ENCODE data around the gene XAB2.
A peak's percentile ranks its signal among the peaks of the same experiment; 100 is the strongest.

Gene XAB2

DNA sequence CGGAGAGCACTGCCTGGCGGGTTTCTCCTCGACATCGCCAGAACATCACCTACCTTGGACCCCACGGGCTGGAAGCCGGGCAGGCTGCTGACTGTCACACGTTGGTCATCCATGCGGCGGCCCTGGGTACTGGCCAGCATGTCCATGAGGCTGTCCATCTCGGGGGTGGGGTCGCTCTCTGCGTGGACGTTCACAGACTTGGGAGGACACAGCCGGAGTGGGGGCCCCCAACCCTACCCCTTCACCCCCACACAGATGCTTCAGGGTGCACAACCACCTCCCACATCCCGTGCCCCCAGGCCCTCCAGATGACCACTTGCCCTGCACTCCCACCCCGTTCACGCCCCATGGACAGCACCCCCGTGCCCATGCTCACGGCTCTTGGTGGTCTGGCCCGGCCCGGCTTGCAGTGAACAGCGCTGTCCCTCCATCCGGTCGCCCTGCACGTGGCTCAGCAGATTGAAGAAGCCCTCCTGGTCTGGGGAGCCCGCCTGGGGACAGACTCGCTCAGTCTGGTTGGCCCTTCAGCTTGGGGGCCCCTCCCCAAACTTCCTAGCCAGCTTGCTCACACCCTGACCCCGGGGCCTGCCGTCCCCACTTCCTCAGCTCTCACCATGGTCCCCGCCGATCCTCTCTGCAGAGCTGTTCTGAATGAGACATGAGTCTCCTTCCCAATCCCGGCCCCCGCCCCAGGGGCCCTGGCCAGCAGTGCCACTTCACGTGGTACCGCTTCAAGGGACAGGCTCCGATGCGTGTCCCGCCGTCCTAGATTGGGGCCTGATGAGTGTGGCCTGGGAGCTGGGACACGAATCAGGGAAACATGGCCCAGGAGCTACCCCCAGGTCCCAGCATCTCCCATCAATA is 3.2 kb upstream of the XAB2 start:
- DNase-seq (ENCODE audit: low spot score), result no peak

DNA sequence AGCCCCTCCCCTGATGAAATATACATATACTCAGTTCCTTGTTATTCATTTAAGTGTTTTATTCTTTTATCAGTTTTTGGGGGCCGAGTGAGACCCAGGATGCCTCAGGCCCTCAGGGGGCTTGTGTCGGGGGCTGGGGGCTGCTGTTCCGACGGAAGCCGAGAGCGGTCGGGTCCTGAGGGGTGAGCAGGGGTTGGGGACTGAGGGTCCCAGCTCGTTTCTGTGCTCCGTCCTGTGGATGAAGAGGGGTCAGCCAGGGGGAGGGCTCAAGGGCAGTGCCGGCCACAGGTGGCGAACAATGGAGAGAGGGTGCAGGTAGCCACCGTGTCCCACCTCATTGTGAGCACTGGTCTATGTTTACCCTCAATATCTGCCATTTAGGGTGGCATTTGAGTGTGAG is 2.2 kb upstream of the XAB2 start:
- no peak for DNase-seq (ENCODE audit: low spot score)

DNA sequence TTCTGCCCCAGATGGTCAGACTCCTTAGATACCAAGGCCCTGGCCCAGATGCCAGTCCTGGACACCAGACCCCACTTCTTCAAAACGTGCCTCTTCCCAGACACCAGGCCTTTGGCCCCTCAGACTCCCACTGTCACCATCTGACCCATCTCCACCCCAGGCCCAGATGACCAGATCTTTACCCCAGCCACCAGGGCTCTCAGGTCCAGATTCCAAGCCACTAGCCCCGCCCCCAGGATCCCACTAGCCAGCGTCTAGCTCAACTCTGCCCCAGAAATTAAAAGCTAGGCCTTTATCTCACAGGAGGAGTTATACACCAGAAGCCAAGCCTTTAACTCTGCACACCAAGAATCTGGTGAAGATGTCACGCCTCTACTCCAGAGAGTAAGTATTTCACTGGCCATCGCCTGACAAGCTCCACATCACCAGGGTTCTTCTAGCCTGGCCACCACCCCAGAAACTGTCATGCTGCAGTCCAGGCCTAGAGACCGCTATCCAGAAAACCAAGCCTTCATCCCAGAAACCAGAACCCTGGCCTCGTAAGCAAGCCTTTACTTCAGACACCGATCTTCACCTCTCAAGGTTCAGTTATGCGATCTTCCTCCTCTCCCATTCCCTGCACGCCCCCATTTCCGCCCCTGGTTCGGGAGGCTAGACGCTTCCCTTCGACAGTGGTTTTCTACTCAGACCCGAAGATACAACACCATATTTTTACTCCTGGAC is 595 bp downstream of the XAB2 start:
- DNase-seq (ENCODE audit: low spot score), result no peak

DNA sequence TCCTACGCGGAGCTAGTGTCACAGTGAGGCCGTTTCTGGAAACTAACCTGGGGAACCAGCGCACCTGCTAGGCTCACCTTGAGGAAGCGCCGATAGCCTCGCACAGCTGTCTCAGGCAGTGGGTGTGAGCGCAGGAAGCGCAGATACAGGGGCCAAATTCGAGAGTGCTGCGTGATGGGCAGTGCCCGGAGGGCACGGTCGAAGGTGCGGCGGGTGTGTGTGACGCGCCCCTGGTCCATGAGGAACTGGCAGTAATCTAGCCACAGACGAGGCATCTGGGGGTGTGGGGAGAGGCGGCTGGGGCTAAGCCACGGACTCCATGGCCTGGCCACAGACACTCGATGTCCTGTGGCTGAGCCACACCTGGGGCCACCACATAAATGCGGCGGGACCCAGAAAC is 2.2 kb downstream of the XAB2 start:
- no peak for DNase-seq (ENCODE audit: low spot score)

DNA sequence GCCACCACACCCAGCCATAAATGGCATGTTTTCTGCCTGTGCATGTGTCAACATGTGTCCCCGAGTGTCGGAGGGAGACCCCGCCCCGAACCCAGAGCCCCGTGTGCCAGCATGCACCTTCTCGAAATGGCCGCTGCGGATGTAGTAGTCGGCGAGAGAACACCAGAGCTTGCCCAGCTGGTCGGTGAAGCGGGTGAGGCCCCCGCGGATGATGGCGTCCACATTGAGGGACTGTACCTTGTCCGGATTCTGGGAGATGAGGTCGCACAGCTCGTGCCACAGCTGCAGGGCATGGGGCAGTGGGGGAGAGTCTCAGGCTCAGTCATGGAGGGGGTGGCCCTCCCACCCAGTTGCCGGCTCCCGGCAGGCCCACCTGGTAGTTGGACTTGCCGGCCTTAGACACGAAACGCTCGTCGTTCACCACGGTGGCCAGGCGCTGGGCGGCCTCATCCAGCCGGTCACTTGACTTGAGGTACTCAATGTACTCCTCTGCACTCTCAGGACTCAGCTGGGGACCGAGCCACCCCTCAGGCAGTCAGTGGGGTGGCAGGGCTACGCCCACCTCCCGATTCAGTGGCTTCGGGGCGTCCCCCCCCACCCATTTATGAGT is 3.5 kb downstream of the XAB2 start:
- DNase-seq (ENCODE audit: low spot score), result no peak

DNA sequence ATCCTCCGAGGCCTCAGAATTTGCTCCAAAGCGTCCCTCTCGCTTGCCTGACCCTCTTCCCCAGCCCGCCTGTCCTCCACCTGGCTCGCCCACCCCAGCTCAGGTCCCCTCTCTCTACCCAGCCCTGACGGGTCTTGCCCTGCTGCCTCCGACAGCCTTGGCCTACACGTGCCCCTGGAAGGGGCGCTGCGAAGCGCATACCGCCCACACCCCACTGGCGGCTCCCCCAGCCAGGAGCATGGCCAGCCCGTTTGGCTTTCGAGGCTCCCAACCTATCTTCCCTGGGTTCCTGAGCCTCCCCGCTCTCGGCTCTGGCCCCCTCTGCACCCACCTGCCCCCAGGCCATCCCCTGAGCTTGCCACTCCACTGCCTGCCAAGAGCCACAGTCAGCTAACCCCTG is 4.5 kb downstream of the XAB2 start:
- DNase-seq (ENCODE audit: low spot score), result no peak

DNA sequence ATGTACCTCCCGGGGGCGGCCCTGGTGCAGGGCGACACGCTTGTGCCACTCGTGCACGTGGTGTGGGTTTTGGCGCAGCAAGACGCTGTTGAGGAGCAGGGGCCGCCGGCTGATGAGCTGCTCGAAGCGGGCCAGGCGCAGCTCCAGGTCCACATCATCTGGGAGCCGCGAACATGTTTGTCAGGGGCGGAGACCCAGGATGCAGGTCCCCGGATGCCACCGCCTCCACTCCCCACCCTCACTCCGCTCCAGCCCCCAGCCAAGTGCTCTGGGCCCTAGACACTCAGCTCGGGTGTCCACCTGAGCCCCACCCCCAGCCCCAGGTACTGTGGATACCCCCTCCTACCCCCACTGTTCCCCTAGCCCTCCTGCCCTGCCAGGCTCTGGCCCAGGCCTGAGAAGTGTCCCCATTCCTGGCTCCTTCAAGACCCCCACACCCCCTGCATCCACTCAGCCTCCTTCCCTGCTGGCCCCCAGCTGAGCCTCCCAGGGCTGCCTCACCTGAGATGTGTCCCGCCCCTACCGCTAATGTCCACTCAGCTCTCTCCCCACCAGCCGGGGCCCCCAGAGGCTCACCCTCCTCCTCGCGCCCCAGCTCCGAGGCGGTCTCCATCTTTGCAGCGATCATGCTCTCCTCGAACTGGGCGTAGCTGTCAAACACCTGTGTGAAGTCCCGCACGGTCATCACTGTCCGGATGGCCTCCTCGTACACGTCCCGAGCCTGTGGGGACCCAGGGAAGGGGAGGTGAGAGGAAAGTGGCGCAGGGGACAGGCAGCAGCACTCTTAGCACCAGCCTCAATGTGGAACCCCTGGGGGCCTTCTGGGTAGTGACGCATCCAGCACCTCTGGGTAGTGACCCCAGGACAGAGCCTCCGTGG is 5.4 kb downstream of the XAB2 start:
- DNase-seq (ENCODE audit: low spot score), result no peak

DNA sequence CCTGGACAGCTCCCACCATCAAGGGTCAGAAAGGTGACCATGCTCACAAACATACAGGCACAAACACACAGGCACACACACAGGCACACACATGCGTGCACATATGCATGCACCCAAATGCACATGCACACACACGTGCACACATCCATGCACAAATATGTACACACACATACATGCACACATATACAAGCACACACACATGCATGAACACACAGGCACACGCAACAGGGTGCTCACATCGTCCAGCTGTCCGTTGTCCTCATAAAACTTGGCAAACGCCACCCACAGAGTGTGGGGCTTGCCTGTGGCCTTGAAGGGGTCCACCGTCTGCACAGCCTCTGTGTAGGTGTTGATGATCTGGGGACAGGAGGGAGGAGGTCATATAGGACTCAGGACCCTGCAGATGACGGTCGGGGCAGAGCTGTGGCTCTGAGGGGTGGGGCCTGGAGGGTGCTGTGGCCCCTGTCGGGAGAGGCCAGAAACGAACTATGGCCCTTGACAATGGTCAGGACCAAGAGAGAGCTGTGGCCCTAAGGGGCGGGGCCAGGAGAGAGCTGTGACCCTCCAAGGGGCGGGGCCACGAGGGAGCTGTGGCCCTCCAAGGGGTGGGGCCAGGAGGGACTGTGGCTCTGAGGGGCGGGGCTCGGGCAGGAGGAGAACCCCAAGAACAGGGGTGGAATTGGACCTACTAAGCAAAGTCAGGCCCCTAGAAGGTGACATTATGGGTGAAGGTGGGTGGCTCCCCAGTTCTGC is 6.2 kb downstream of the XAB2 start:
- DNase-seq (ENCODE audit: low spot score), result peak; percentile 26

DNA sequence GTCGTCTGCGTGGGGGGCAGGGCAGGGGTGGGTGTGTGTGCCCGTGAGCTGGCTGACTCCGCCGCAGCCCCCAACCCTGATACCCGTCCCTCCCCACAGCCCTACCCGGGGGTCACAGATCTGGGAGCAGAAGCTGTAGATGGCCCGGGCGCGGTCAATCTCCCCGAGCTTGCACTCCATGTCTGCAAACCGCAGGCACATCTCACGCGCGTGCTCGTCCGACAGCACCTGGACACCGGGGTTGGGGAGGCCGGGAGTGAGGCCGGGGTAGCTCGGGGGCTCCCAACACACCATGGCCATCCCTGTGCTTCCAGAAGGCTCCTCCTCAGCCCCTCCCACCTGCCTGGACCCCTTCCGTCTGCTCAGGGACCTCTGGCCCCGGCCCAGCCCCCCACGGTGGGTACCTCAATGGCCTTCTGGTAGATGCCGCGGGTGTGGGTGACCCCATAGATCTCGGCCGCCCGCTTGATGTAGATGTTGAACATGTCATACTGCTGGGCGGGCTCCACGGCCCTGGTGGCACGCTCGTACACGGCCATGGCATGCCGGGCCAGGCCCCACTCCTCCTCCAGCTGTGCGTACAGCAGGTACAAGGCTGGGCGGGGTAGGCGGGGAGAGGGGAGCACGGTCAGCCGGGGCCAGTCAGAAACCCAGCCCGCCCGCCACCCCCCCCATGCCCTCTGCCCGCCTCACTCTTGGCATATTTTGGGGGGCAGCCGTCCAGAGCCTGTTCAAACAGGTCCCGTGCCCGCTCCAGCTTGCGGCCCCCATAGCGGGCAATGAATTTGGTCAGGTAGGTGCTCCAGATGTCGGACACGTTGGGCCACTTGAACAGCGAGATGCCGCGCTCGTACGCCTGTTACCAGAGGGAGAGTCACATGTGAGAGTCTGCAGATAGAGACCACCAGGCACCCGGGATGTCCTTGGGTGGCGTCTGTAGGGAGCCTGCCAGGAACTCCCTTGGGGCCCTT is 8.6 kb downstream of the XAB2 start:
- DNase-seq (ENCODE audit: low spot score), result no peak

DNA sequence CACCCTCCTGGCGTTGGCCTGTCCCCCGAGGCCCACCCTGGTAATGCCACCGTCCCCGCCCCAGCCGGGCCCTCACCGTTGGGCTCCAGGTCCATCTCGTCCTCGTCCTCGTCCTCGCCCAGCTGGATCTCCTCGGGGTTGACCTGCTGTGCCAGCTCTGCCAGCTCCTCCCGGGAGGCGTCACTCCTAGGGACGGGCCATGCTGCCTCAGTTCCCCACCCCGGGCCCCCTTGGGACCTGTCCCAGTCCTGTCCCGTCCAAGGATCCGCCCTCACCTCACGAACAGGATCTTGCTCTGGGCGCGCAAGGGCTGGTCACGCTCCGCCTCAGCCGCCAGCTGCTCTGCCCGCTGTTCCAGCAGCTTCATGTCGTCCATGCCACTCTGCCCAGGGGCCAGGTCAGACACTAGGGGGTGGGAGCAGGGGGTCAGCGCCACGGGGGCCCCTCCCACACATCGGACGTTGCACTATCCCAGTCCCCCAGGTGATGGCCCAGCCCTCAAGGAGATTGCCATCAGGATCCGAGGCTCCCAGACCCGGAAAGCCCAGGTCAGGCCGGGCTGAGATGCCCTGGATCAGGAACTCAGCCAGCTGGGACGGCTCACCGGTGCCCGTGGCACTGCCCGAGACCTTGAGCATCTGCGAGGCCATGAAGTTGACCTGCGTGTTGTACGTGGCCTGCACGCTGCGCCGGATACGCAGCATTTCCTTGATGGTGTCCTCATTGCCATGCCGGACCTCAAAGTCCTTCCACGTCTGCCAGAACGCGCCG is 9.5 kb downstream of the XAB2 start:
- no peak for DNase-seq (ENCODE audit: low spot score)

DNA sequence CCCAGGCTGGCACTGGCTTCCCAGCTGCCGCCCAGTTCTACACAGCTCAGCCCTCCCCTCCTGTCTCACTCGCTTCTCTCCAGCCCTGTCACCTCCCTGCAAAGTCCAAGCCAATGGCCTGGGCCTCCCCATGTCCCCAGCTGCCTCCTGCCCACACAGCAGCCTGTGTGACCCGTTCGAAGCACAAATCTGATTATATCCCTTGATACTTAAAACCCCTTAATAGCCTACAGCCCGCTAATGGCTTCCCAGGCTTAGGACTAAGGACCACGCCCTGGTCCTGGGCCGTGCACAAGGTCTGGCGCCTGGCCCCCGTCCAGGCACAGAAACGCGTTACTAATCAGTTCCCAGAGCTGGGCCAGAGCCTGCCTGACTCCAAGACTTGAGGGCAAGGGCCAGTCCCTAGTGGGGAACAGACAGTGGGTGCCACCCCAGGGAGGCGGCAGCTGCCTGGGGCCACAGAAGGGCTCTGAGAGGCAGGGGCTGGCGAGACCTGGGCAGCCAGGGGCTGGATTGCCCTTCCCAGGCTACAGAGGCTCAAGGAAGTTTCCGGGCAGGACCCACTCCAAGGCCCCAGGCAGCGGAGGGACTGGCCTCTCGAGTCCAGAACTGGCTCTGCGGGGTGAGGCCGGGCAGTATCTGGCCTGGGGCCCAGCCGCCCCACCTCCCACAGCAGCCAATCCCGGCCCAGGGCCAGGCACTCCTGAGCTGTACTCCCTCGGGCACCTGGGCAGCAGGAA is 10.4 kb downstream of the XAB2 start:
- no peak for DNase-seq (ENCODE audit: low spot score)

DNA sequence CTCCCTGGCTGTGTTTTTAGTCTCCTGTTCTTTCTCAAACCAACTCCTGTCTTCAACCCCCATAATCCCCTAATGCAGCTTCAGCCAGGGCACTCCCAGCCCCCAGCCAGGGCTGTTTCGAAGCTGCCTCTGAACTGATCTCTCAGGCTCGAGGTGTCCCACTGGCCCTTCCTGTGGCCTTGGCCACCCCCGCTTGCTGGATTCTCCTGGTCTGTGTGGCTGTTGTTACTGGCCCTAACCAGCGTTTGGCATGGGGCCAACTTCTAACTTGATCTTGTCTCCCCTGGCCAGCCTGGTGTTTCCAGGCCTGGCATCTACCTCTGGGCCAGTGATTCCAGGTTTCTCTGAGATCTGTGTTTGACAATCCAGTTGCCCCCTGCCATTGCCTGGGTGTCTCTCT is 11.0 kb downstream of the XAB2 start:
- no peak for DNase-seq (ENCODE audit: low spot score)

DNA sequence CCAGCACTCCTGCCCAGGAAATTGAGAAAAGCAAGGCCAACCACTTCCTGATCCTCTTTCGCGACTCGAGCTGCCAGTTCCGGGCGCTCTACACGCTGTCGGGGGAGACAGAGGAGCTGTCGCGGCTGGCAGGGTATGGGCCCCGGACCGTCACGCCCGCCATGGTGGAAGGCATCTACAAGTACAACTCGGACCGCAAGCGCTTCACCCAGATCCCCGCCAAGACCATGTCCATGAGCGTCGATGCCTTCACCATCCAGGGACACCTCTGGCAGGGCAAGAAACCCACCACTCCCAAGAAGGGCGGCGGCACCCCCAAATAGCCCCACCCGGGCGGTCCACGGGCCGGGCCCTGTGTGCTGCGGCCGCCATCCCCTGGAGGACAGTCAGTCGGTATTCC is 11.6 kb downstream of the XAB2 start:
- no peak for DNase-seq (ENCODE audit: low spot score)

DNA sequence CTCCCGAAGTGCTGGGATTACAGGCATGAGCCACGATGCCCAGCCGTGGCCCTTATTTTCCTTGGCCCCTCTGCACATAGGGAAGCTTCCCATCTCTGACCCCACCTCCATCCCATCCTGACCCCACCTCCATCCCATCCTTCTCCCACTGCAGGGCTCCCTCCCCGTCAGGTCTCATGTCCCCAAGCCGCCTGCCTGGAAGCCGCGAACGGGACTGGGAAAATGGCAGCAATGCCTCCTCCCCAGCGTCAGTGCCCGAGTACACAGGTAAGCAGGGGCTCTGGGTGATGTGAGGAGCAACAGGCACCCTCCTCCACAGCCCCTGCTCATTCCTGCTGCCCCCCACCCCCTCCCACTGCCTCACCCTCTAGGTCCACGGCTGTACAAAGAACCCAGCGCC is 12.2 kb downstream of the XAB2 start:
- no peak for DNase-seq (ENCODE audit: low spot score)

DNA sequence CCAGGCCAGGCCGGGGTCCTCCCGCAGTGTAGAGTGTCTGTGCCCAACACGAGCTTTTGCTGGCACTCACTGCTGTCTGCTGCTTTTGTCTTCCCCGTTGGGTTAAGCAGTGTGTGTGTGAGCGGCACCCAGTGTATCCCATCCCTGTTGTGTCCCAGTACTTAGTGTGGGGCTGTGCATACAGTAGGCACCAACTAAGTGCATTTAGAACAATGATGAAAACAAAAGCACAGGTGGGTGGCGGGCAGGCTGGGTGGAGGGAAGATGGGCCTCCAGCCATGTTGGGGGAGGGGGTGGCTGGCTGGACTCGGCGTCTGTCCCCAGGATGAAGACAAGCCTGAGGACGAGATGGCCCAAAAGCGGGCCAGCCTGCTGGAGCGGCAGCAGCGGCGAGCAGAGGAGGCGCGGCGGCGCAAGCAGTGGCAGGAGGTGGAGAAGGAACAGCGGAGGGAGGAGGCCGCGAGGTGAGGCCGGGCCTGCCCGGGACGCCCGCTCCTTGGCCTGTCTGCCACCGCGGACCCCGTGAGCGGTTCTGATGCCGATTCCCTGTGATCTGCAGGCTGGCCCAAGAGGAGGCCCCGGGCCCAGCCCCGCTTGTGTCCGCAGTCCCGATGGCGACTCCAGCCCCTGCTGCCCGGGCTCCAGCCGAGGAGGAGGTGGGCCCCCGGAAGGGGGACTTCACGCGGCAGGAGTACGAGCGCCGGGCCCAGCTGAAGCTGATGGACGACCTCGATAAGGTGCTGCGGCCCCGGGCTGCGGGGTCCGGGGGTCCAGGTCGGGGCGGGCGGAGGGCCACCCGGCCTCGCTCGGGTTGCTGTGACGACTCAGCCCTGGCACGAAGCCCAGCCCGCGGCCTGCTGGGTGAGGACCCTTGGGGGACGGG is 14.2 kb downstream of the XAB2 start:
- DNase-seq (ENCODE audit: low spot score), result no peak

DNA sequence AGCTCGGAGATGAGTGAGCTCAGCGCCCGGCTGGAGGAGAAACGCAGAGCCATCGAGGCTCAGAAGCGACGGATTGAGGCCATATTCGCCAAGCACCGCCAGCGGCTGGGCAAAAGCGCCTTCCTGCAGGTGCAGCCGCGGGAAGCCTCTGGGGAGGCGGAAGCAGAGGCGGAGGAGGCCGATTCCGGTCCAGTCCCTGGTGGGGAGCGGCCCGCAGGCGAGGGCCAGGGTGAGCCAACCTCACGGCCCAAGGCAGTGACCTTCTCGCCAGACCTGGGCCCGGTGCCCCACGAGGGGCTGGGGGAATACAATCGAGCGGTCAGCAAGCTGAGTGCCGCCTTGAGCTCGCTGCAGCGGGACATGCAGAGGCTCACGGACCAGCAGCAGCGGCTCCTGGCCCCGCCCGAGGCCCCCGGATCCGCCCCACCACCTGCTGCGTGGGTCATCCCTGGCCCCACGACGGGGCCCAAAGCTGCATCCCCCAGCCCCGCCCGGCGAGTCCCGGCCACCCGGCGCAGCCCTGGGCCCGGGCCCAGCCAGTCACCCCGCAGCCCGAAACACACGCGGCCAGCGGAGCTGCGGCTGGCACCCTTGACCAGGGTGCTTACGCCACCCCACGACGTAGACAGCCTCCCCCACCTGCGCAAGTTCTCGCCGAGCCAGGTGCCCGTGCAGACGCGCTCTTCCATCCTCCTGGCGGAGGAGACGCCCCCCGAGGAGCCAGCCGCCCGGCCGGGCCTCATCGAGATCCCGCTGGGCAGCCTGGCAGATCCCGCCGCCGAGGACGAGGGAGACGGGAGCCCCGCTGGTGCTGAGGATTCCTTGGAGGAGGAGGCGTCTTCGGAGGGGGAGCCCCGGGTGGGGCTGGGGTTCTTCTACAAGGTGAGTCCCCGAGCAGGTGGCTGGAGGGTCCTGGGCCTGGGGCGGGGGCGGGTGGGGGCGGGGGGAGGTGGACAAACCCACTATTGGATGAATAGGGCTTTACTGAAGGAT is 16.8 kb downstream of the XAB2 start:
- DNase-seq (ENCODE audit: low spot score), result no peak

All from germinal center (tissue), 1 donor.